GM18526 (cell line): ENCODE measurements around the gene IFIH1.

Experiments
- POLR2A ChIP-seq: IDR thresholded peaks from 3 replicates; pipeline ENCODE4 v1.6.1; 2011; ENCODE audit not compliant: insufficient read length; ENCODE audit errors: extremely low read depth

The IFIH1 gene

DNA sequence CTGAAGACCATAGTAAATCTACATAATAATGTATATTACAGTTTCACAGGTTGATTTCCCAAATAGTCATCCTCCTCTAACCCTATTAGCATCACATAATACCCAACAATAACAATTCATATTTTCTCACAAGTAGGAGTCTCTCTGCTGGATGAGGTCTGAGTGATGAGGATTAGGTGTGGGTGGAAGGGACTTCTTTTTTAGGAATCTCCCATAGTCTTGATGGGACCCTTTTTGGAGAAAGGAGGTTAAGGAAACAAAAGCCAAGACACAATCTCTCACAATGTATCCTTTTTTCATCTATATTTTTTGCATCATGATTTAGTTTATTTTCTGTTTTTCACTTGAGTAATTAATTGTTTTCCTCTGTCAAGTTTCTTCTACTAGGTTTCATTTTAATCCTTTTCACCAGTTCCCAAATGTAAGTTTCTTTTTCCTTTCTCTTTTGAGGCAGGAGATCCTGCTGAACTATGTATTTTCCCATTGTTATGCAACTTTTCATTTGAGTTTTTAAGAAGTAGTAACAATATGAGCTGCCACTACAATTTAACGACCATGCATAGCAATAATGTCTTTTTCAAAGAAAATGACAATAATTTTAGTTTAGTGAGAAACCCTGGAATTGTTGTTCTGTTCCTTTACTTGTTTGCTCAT is 2.5 kb upstream of the IFIH1 start:
- no peak for TF ChIP-seq POLR2A

- no peak for TF ChIP-seq POLR2A
Observed at GRCh38 chr2:162317861-162318327, 590 bp downstream of the IFIH1 start.

- no peak for TF ChIP-seq POLR2A
Observed at GRCh38 chr2:162317058-162317742, 1.3 kb downstream of the IFIH1 start.

DNA sequence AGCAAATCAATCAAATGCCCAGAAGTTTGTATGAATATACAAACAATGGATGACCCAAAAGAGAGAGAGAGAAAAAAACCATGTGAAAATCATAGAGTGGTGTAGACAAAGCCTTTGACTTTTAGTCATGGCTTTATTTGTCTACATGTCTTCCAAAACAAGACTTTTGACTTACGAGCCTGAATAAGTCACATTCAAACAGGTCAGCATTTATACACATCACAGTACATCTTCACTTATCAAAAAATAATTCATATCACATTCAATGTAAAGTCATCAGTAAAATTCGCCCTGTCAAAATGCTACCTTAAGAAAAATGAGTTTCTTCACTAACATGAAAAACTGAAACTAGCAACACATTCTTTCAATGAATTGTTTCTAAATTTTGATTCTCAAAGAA is 1.9 kb downstream of the IFIH1 start:
- TF ChIP-seq POLR2A = no peak

GRCh38 chr2:162315938-162316337 is 2.5 kb downstream of the IFIH1 start:
- TF ChIP-seq POLR2A = no peak

DNA sequence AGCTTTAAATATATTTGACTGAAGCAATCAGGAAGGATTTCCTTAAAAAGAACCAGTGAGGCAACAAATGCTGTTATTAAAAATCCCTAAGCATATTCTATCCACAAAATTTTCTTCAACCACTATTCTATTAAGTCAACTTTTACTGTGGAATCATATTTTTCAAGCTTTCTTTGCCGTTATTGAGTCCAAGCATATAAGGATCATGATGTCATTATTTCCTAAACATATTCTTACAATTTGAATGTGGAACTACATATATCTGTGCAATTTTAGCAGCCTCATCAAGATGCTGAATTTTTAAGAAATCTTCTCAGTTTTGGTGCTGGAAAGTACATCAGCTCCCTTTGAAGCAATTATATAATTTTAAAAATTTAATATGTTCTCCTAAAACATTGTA is 5.6 kb downstream of the IFIH1 start:
- no peak for TF ChIP-seq POLR2A

DNA sequence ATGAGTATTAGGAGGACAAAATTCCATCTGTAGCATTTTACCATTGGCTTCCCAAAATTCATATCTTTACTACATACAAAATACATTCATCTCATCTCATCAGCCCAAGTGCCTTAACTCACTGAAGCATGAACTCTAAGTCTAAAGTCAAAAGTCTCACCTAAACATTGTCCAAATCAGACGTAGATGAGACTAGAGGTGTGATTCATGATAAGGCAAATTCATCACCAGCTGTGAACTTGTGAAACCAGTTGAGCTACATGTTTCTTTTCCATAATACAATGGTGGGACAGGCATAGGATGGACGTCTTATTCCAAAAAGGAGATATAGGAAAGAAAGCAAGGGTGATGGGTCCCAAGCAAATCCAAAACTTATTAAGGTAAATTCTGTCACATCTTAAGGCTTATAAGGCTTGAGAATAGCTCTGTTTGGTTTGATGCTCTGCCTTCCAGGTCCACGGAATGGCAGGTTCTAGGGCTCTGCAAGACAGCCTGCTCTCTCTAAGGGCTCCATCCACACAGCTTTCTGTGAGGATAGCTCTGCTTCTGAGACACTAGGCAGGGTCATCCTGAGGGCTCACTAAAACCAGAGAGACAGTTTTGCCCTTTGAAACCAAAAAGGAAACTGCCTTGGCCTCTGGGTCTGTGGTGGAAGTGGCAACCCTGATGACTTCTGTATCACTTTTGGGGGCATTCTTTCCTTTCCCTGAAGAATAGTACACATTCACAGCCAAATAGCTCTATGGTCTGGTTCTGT is 9.6 kb downstream of the IFIH1 start:
- TF ChIP-seq POLR2A = no peak

GRCh38 chr2:162305901-162306300 is 12.6 kb downstream of the IFIH1 start:
- no peak for TF ChIP-seq POLR2A

DNA sequence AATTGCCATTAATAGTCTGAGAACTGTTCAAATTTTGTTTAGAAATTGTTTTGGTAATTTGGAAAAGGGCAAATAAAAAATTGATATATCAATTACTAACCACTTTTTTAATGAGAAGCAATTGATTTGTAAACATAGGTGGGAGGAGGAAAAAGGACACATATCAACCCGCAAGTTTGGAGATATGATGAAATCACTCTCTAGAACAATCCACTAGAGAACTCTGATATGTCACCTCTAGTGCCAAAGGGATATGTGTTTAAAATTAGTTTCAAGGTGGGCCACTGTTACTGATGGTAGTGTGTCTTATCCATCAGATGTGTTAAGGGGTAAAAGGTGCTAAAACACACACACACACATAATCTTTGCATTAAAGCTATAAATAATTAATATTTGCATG is 16.6 kb downstream of the IFIH1 start:
- TF ChIP-seq POLR2A = no peak

GRCh38 chr2:162301151-162301804 is 17.2 kb downstream of the IFIH1 start:
- TF ChIP-seq POLR2A = no peak

DNA sequence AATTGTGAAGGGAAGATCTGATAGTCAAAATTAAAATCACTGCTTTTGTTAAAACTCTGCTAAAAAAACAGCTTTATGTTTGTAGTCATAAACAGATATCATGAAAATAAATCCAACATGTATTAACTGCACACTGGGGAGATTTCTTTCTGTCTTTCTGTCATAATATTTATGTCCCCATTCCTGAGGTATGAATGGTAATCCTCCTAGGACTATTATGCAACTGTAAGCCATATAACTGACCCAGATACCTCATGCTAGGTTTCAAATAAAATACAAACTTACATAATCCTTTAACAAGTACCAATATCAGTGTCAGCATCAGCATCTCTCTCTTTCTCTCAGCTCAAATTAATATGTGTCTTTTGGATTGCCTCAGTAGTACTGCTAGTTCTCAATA is 18.2 kb downstream of the IFIH1 start:
- no peak for TF ChIP-seq POLR2A

GRCh38 chr2:162298669-162299335 is 19.7 kb downstream of the IFIH1 start:
- no peak for TF ChIP-seq POLR2A

- TF ChIP-seq POLR2A = no peak
Observed at GRCh38 chr2:162297925-162298552, 20.4 kb downstream of the IFIH1 start.

DNA sequence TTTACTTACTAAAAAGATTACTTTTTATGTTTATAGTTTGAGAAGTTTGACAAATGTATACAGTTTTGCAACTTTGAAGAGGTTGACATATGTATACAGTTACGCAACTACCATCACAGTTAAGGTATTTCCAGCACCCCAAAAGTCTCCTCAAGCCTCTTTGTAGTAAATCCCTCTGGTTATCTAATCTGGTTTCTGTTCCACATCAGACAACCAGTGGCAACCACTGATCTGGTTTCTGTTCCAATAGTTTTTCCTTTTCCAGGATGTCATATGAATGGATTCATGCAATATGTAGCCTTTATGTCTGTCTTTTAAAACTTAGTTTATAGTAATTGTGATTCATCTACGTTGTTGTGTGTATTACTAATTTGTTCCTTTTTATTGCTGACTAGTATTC is 23.5 kb downstream of the IFIH1 start:
- TF ChIP-seq POLR2A = no peak

- no peak for TF ChIP-seq POLR2A
Observed at GRCh38 chr2:162293122-162293786, 25.2 kb downstream of the IFIH1 start.

- TF ChIP-seq POLR2A = no peak
Observed at GRCh38 chr2:162291748-162292147, 26.7 kb downstream of the IFIH1 start.
